ENCODE data around the gene ZSWIM1. TPM values are rescaled to one million over a fixed set of nuclear protein-coding genes. Genes with fewer than 3 reads are reported as not detected.
"Not testable (repeated sequence)": the region's sequence is repeated elsewhere in the genome, so short reads cannot be mapped to it uniquely, and the experiment has no call there.

The ZSWIM1 gene
- total RNA-seq, 1 experiment from 2014 or later = 19.0 TPM

DNA sequence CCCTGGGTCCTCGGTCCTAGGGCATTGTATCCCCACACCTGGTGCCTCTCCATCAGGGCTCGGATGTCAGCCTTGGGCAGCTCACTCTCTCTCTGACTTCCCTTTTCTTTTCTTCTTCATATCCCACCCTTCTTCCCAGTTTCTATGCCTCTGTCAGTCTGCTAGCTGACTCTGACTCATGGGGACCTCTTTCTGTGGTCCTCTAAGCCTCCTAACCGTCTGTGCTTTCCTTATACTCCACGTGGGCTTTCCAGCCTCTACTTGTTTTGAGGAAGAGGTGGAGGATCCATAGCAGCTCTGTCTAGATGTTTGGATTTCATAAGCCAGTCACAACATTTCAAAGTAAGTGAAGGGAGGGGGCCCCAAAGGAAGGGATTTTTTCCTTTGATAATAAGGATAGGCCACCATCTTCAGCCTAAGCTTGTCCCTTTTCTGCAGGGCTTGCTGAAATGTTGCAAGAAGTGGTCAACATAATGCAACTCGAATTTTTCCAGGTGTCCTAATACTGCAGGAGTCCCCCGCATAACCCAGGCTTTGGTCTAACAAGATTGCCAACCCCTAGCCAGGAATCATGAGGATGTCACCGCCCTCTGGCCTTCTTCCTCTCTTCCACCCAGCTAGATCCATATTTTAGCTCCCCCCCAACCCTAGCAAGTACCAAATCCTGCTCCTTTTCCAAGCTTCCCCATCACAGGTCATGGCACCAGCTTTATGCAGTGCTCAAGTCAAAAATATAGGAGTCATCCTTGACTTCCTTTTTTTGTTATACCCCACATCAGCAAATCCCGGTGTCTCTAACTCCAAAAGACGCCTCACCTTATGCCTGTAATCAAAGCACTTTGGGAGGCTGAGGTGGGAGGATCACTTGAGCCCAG lies 39.7 kb downstream of the ZSWIM1 start:
- no peaks in the 10 kb centered on the region for H3K9me2 ChIP-seq (replicated peaks; ENCODE audit: insufficient read depth, low read length)
- H3K9me3 ChIP-seq (ENCODE audit: low read length) = no peaks in the 10 kb centered on the region
- no peaks in the 10 kb centered on the region for H3K4me1 ChIP-seq (ENCODE audit: low read length)
- no peak overlapping the region for H3K4me3 ChIP-seq (ENCODE audit: low read length)
- H3K4me2 ChIP-seq (ENCODE audit: low read depth, low read length, poor library complexity, severe bottlenecking) = no peak overlapping the region
- no peak overlapping the region for H3K27ac ChIP-seq (ENCODE audit: low read length)
- H3K27me3 ChIP-seq (ENCODE audit: low read length) = no peaks in the 10 kb centered on the region
- no peak overlapping the region for H2AFZ ChIP-seq (ENCODE audit: low read length)
- H3K36me3 ChIP-seq (ENCODE audit: insufficient read depth, low read length) = no peaks in the 10 kb centered on the region
- H3K79me2 ChIP-seq (ENCODE audit: low read length) = no peaks in the 10 kb centered on the region
- no peak for DNase-seq
- H4K20me1 ChIP-seq (ENCODE audit: insufficient read depth, low read depth, low read length) = no peaks in the 10 kb centered on the region
- no peak overlapping the region for H3K9ac ChIP-seq (ENCODE audit: low read length)

GRCh38 chr20:45921337-45922189 lies 40.5 kb downstream of the ZSWIM1 start:
- no peaks in the 10 kb centered on the region for H3K4me1 ChIP-seq (ENCODE audit: low read length)
- H3K9ac ChIP-seq (ENCODE audit: low read length) = no peak overlapping the region
- no peaks in the 10 kb centered on the region for H3K9me3 ChIP-seq (ENCODE audit: low read length)
- H4K20me1 ChIP-seq (ENCODE audit: insufficient read depth, low read depth, low read length) = no peaks in the 10 kb centered on the region
- no peaks in the 10 kb centered on the region for H3K27me3 ChIP-seq (ENCODE audit: low read length)
- H3K79me2 ChIP-seq (ENCODE audit: low read length) = no peaks in the 10 kb centered on the region
- no peaks in the 10 kb centered on the region for H3K36me3 ChIP-seq (ENCODE audit: insufficient read depth, low read length)
- H3K9me2 ChIP-seq (replicated peaks; ENCODE audit: insufficient read depth, low read length) = no peaks in the 10 kb centered on the region
- no peak overlapping the region for H2AFZ ChIP-seq (ENCODE audit: low read length)
- H3K4me3 ChIP-seq (ENCODE audit: low read length) = no peak overlapping the region
- no peak overlapping the region for H3K4me2 ChIP-seq (ENCODE audit: low read depth, low read length, poor library complexity, severe bottlenecking)
- H3K27ac ChIP-seq (ENCODE audit: low read length) = no peak overlapping the region
- no peak for DNase-seq

DNA sequence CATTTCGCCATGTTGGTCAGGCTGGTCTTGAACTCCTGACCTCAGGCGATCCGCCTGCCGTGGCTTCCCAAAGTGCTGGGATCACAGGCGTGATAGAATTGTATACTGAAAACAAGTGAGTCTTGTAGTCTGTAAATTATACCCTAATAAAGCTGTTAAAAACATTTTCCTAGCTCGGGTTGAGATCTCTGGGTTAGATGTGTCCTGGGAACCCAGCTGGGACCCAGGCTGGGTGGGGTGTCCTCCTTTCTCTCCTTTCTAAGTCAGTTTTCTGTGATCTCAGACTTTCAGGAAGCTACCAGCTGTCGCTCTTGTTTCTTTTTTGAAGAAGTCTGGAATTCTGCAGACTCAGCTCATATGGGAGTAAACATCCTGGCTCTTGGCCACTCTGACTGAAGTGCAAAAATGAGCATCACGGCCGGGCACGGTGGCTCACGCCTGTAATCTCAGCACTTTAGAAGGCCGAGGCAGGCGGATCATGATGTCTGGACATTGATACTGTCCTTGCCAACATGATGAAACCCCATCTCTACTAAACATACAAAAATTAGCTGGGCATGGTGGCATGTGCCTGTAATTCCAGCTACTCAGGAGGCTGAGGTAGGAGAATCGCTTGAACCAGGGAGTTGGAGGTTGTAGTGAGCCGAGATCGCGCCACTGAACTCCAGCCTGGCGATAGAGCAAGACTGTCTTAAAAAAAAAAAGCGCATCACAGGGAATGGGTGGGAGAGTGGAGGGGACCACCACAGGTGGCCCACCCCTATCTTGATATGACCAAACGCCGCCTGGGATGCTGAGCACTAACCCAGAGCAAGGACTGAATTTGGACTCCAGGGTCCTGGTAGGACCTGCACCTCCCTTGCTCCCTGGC lies 43.6 kb downstream of the ZSWIM1 start:
- Histone ChIP-seq H3K9me3 (ENCODE audit: low read length) (no peaks in the 10 kb centered on the region), H3K27me3 (ENCODE audit: low read length) (no peaks in the 10 kb centered on the region), H4K20me1 (ENCODE audit: insufficient read depth, low read depth, low read length) (no peaks in the 10 kb centered on the region), H3K27ac (ENCODE audit: low read length) (no peak overlapping the region), H3K79me2 (ENCODE audit: low read length) (no peaks in the 10 kb centered on the region), H3K9me2 (replicated peaks; ENCODE audit: insufficient read depth, low read length) (no peaks in the 10 kb centered on the region), H2AFZ (ENCODE audit: low read length) (no peak overlapping the region), H3K4me2 (ENCODE audit: low read depth, low read length, poor library complexity, severe bottlenecking) (no peak overlapping the region), H3K36me3 (ENCODE audit: insufficient read depth, low read length) (no peaks in the 10 kb centered on the region), H3K4me3 (ENCODE audit: low read length) (no peak overlapping the region), H3K4me1 (ENCODE audit: low read length) (no peaks in the 10 kb centered on the region), H3K9ac (ENCODE audit: low read length) (no peak overlapping the region)
- no peak for DNase-seq

DNA sequence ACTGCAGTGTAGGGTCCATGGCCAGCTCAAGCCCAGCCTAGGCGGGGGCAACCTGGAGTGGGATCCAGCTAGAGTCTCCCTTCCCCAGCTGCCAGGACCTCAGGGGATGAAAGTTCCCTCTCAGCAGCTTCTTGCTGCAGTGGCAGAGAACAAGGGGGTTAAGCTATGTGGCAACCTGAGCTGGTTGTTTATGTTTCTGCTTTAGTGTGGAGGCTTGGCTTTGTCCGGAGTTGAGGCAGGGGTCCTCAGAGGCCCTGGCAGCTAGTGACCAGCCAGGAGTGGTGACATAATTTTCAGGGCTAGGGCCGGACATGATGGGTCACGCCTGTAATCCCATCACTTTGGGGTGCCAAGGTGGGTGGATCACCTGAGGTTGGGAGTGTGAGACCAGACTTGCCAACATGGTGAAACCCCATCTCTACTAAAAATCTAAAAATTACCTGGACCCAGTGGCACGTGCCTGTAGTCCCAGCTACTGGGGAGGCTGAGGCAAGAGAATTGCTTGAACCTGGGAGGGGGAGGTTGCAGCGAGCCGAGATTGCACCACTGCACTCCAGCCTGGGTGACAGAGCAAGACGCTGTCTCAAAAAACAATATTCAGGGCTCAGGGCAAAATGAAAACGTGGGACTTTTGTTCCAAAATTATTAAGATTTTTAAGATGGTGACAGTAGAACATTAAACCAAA lies 44.9 kb downstream of the ZSWIM1 start:
- Histone ChIP-seq H4K20me1 (ENCODE audit: insufficient read depth, low read depth, low read length) (no peaks in the 10 kb centered on the region), H3K4me2 (ENCODE audit: low read depth, low read length, poor library complexity, severe bottlenecking) (no peak overlapping the region), H3K36me3 (ENCODE audit: insufficient read depth, low read length) (no peaks in the 10 kb centered on the region), H3K9me3 (ENCODE audit: low read length) (no peaks in the 10 kb centered on the region), H3K4me1 (ENCODE audit: low read length) (no peaks in the 10 kb centered on the region), H3K27ac (ENCODE audit: low read length) (no peak overlapping the region), H3K79me2 (ENCODE audit: low read length) (no peaks in the 10 kb centered on the region), H3K4me3 (ENCODE audit: low read length) (no peak overlapping the region), H3K9ac (ENCODE audit: low read length) (no peak overlapping the region), H3K9me2 (replicated peaks; ENCODE audit: insufficient read depth, low read length) (no peaks in the 10 kb centered on the region), H3K27me3 (ENCODE audit: low read length) (no peaks in the 10 kb centered on the region), H2AFZ (ENCODE audit: low read length) (no peak overlapping the region)
- no peak for DNase-seq

DNA sequence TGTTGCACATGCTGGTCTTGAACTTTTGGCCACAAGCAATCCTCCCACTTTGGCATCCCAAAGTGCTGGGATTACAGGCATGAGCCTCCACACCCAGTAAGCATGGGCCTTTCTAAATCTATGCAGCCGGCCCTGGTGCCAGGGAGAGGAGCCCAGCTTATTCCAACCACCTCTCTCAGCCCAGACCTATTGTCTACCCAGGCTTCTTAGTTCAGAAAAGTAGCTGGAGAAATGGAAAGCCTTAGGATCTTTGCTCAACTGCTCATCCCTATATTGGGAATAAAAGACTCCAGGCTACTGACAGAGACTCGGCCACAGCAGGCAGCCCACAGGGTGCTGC lies 45.7 kb downstream of the ZSWIM1 start:
- Histone ChIP-seq H3K4me2 (ENCODE audit: low read depth, low read length, poor library complexity, severe bottlenecking) (no peak overlapping the region), H3K9ac (ENCODE audit: low read length) (no peak overlapping the region), H3K27me3 (ENCODE audit: low read length) (no peaks in the 10 kb centered on the region), H4K20me1 (ENCODE audit: insufficient read depth, low read depth, low read length) (no peaks in the 10 kb centered on the region), H3K79me2 (ENCODE audit: low read length) (no peaks in the 10 kb centered on the region), H3K9me2 (replicated peaks; ENCODE audit: insufficient read depth, low read length) (no peaks in the 10 kb centered on the region), H3K4me3 (ENCODE audit: low read length) (no peak overlapping the region), H3K27ac (ENCODE audit: low read length) (no peak overlapping the region), H3K4me1 (ENCODE audit: low read length) (no peaks in the 10 kb centered on the region), H3K9me3 (ENCODE audit: low read length) (no peaks in the 10 kb centered on the region), H2AFZ (ENCODE audit: low read length) (no peak overlapping the region), H3K36me3 (ENCODE audit: insufficient read depth, low read length) (no peaks in the 10 kb centered on the region)
- DNase-seq = no peak

GRCh38 chr20:45927071-45927878 lies 46.2 kb downstream of the ZSWIM1 start:
- no peaks in the 10 kb centered on the region for H3K9me2 ChIP-seq (replicated peaks; ENCODE audit: insufficient read depth, low read length)
- DNase-seq = no peak
- H3K4me3 ChIP-seq (ENCODE audit: low read length) = no peak overlapping the region
- no peak overlapping the region for H3K9ac ChIP-seq (ENCODE audit: low read length)
- H3K27ac ChIP-seq (ENCODE audit: low read length) = no peak overlapping the region
- no peaks in the 10 kb centered on the region for H3K27me3 ChIP-seq (ENCODE audit: low read length)
- no peak overlapping the region for H2AFZ ChIP-seq (ENCODE audit: low read length)
- no peaks in the 10 kb centered on the region for H3K9me3 ChIP-seq (ENCODE audit: low read length)
- no peaks in the 10 kb centered on the region for H3K36me3 ChIP-seq (ENCODE audit: insufficient read depth, low read length)
- H4K20me1 ChIP-seq (ENCODE audit: insufficient read depth, low read depth, low read length) = no peaks in the 10 kb centered on the region
- H3K4me2 ChIP-seq (ENCODE audit: low read depth, low read length, poor library complexity, severe bottlenecking) = no peak overlapping the region
- H3K79me2 ChIP-seq (ENCODE audit: low read length) = no peaks in the 10 kb centered on the region
- H3K4me1 ChIP-seq (ENCODE audit: low read length) = no peaks in the 10 kb centered on the region

DNA sequence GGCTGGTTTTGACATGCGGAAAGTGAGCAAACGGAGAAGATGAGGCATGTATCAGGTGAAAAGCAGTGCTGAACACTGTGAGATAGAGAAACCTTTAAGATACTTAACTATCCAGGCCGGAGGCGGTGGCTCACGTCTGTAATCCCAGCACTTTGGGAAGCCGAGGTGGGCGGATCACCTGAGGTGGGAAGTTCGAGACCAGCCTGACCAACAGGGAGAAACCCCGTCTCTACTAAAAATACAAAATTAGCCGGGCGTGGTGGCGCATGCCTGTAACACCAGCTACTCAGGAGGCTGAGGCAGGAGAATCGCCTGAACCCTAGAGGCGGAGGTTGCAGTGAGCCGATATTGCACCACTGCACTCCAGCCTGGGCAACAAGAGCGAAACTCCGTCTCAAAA lies 50.7 kb downstream of the ZSWIM1 start:
- not testable (repeated sequence) for H3K27ac ChIP-seq (ENCODE audit: low read length); H3K4me3 ChIP-seq (ENCODE audit: low read length); H3K4me2 ChIP-seq (ENCODE audit: low read depth, low read length, poor library complexity, severe bottlenecking); H3K9me2 ChIP-seq (replicated peaks; ENCODE audit: insufficient read depth, low read length); H3K9me3 ChIP-seq (ENCODE audit: low read length); H3K9ac ChIP-seq (ENCODE audit: low read length); H3K27me3 ChIP-seq (ENCODE audit: low read length); H3K36me3 ChIP-seq (ENCODE audit: insufficient read depth, low read length); H4K20me1 ChIP-seq (ENCODE audit: insufficient read depth, low read depth, low read length); H2AFZ ChIP-seq (ENCODE audit: low read length); DNase-seq
- Histone ChIP-seq H3K4me1 (ENCODE audit: low read length) (peaks cover 11% of the 10 kb centered on the region), H3K79me2 (ENCODE audit: low read length) (peaks cover 13% of the 10 kb centered on the region)
